GM23248 (cell line): Measurements from ENCODE around the gene FAM114A2.
"Not testable (repeated sequence)": the region's sequence is repeated elsewhere in the genome, so short reads cannot be mapped to it uniquely, and the experiment has no call there.

Experiments used
- EZH2 ChIP-seq: fragments of 200-600 bp; sonication (generic); IDR thresholded peaks from 2 replicates; pipeline ENCODE4 v1.6.1; 2018; ENCODE audit warnings: antibody characterized with exemption, mild to moderate bottlenecking; ENCODE audit not compliant: insufficient read depth, poor library complexity, severe bottlenecking
- EZH2phosphoT487 ChIP-seq: fragments of 200-600 bp; sonication (generic); IDR thresholded peaks from 2 replicates; pipeline ENCODE4 v1.6.1; 2018; ENCODE audit warnings: antibody characterized with exemption, moderate library complexity, mild to moderate bottlenecking, low read depth; ENCODE audit not compliant: insufficient read depth

GRCh38 chr5:154018919-154019318, 19.8 kb downstream of the FAM114A2 start:
- not testable (repeated sequence) for TF ChIP-seq EZH2, EZH2phosphoT487
